Nucleus accumbens (tissue), 56 donors: ENCODE measurements around the gene FAM174C.

Source experiments
- DNase-seq, 56 donors: peaks; one replicate each; lab custom pipeline; 2025; lab: John Stamatoyannopoulos, UW

FAM174C gene

GRCh38 chr19:1270213-1270853, 5.0 kb upstream of the FAM174C start:
- DNase-seq, result peak in 1 of 56 donors; percentile 66

GRCh38 chr19:1270854-1271527, 4.3 kb upstream of the FAM174C start:
- DNase-seq, result peak in 1 of 56 donors; percentile 11

- peak in 2 of 56 donors; percentile 10 to 25 for DNase-seq
These were observed 3.6 kb upstream of the FAM174C start for GRCh38 chr19:1271528-1272422.

- DNase-seq, result peak in 15 of 56 donors; percentile 9 to 56 (median 21)
These were observed 2.7 kb upstream of the FAM174C start for GRCh38 chr19:1272423-1273262.

GRCh38 chr19:1273263-1274041, 1.9 kb upstream of the FAM174C start:
- DNase-seq, result no peak

GRCh38 chr19:1274081-1274851, 1.1 kb upstream of the FAM174C start:
- DNase-seq, result no peak

- peak in 1 of 56 donors; percentile 37 for DNase-seq
These were observed 474 bp upstream of the FAM174C start for GRCh38 chr19:1274852-1275259.

- peak in 7 of 56 donors; percentile 50 to 78 (median 60) for DNase-seq
These were observed 772 bp downstream of the FAM174C start for GRCh38 chr19:1275976-1276627.

- no peak for DNase-seq
These were observed 1.3 kb downstream of the FAM174C start for GRCh38 chr19:1276628-1277022.

GRCh38 chr19:1277061-1277460, 1.7 kb downstream of the FAM174C start:
- DNase-seq, result no peak

- DNase-seq, result no peak
These were observed 2.7 kb downstream of the FAM174C start for GRCh38 chr19:1278074-1278473.

- DNase-seq, result no peak
These were observed 3.7 kb downstream of the FAM174C start for GRCh38 chr19:1278713-1279660.

- DNase-seq, result peak in 54 of 56 donors; percentile 27 to 89 (median 70)
These were observed 4.5 kb downstream of the FAM174C start for GRCh38 chr19:1279782-1280341.

- DNase-seq, result peak in 1 of 56 donors; percentile 19
These were observed 5.6 kb downstream of the FAM174C start for GRCh38 chr19:1280636-1281568.

GRCh38 chr19:1281569-1282287, 6.4 kb downstream of the FAM174C start:
- no peak for DNase-seq
